ENCODE measurements around the gene ADK.

The ADK gene

DNA sequence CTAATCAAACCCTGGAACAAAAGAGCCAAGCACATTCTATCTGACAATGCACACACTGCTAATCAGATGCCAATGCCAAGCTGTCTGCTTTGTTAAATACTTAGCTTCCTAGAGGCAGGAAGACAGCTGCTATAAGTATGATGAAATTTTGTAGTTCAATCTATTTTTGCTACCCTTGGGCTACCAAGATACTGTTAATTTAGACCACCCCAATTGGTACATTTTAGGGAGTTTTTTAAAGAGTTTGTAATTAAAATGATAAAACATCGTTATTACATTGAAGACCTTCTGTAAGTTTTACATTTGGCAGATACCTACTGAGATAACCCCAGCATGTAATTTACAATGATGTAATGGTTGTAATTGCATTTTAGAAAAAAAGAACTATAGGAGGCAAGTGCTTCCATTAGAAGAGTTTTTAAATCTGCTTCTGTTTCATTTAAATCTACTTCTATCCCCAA is 268.5 kb downstream of the ADK start:
- Histone ChIP-seq H3K4me1 (ENCODE audit: insufficient read depth, low read length, poor library complexity, severe bottlenecking) (peaks cover 33% of the 10 kb centered on the region), H3K36me3 (ENCODE audit: insufficient read depth, low read length) (no peaks in the 10 kb centered on the region), H3F3A (ENCODE audit: low read depth) (no peaks in the 10 kb centered on the region), H4K20me1 (ENCODE audit: insufficient read depth, low read length, poor library complexity, severe bottlenecking) (no peaks in the 10 kb centered on the region), H3K9me3 (ENCODE audit: insufficient read depth, low read depth, low read length) (no peaks in the 10 kb centered on the region), H3K79me2 (ENCODE audit: insufficient read depth, low read length) (no peaks in the 10 kb centered on the region), H3K9ac (ENCODE audit: low read depth, low read length, poor library complexity, severe bottlenecking) (no peak overlapping the region), H2AFZ (ENCODE audit: low read length) (no peak overlapping the region), H3K4me2 (ENCODE audit: low read depth, low read length, poor library complexity, severe bottlenecking) (peak overlapping the region; percentile 12), H3K4me3 (ENCODE audit: low read length, poor library complexity, severe bottlenecking) (no peak overlapping the region), H3K9me2 (replicated peaks; ENCODE audit: low read depth, low read length) (no peaks in the 10 kb centered on the region), H3K27me3 (ENCODE audit: insufficient read depth, low read length, poor library complexity, severe bottlenecking) (no peaks in the 10 kb centered on the region)
- TF ChIP-seq CTCF (conservative IDR thresholded peaks at IDR 0.05; ENCODE audit: low read length) (no peak), EZH2phosphoT487 (IDR thresholded peaks at IDR 0.05; ENCODE audit: borderline replicate concordance) (no peak)

- H3K4me2 ChIP-seq (ENCODE audit: low read depth, low read length, poor library complexity, severe bottlenecking), result peak overlapping the region; percentile 12
These were observed 268.9 kb downstream of the ADK start for GRCh38 chr10:74419958-74420375.

DNA sequence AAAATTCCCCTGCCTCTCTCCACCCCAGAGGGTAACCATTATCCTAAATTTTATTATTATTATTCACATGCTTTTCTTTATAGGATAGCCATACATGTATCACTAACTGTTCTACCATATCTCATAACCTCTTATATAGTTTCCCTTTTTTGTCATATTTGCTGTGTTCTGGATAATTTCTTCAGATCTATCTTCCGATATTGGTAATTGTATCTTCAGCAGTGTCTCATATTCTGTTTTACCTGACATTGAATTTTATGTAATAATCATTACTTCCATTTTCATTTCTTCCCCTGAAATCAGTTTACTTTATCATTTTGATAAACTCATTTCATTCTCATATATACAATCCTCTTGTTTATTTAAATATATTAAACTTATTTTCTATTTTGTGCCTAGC is 273.5 kb downstream of the ADK start:
- no peaks in the 10 kb centered on the region for H4K20me1 ChIP-seq (ENCODE audit: insufficient read depth, low read length, poor library complexity, severe bottlenecking)
- H3K79me2 ChIP-seq (ENCODE audit: insufficient read depth, low read length), result no peaks in the 10 kb centered on the region
- H2AFZ ChIP-seq (ENCODE audit: low read length), result no peak overlapping the region
- TF ChIP-seq EZH2phosphoT487 (IDR thresholded peaks at IDR 0.05; ENCODE audit: borderline replicate concordance), result no peak
- TF ChIP-seq CTCF (conservative IDR thresholded peaks at IDR 0.05; ENCODE audit: low read length), result no peak
- no peaks in the 10 kb centered on the region for H3K27me3 ChIP-seq (ENCODE audit: insufficient read depth, low read length, poor library complexity, severe bottlenecking)
- H3K9me3 ChIP-seq (ENCODE audit: insufficient read depth, low read depth, low read length), result no peaks in the 10 kb centered on the region
- H3F3A ChIP-seq (ENCODE audit: low read depth), result no peaks in the 10 kb centered on the region
- H3K36me3 ChIP-seq (ENCODE audit: insufficient read depth, low read length), result no peaks in the 10 kb centered on the region
- no peak overlapping the region for H3K4me3 ChIP-seq (ENCODE audit: low read length, poor library complexity, severe bottlenecking)
- H3K9me2 ChIP-seq (replicated peaks; ENCODE audit: low read depth, low read length), result no peaks in the 10 kb centered on the region
- no peak overlapping the region for H3K9ac ChIP-seq (ENCODE audit: low read depth, low read length, poor library complexity, severe bottlenecking)
- peaks cover 10% of the 10 kb centered on the region for H3K4me1 ChIP-seq (ENCODE audit: insufficient read depth, low read length, poor library complexity, severe bottlenecking)
- H3K4me2 ChIP-seq (ENCODE audit: low read depth, low read length, poor library complexity, severe bottlenecking), result no peak overlapping the region

More at GRCh38 chr10:74419958-74420375, 268.9 kb downstream of the ADK start:
- Histone ChIP-seq H2AFZ (ENCODE audit: low read length) (no peak overlapping the region), H3K36me3 (ENCODE audit: insufficient read depth, low read length) (no peaks in the 10 kb centered on the region), H3K27me3 (ENCODE audit: insufficient read depth, low read length, poor library complexity, severe bottlenecking) (no peaks in the 10 kb centered on the region), H3F3A (ENCODE audit: low read depth) (no peaks in the 10 kb centered on the region), H3K9me3 (ENCODE audit: insufficient read depth, low read depth, low read length) (no peaks in the 10 kb centered on the region), H3K9ac (ENCODE audit: low read depth, low read length, poor library complexity, severe bottlenecking) (no peak overlapping the region), H3K4me3 (ENCODE audit: low read length, poor library complexity, severe bottlenecking) (peak overlapping the region; percentile 0), H3K79me2 (ENCODE audit: insufficient read depth, low read length) (no peaks in the 10 kb centered on the region), H4K20me1 (ENCODE audit: insufficient read depth, low read length, poor library complexity, severe bottlenecking) (no peaks in the 10 kb centered on the region), H3K4me1 (ENCODE audit: insufficient read depth, low read length, poor library complexity, severe bottlenecking) (peaks cover 33% of the 10 kb centered on the region), H3K9me2 (replicated peaks; ENCODE audit: low read depth, low read length) (no peaks in the 10 kb centered on the region)
- TF ChIP-seq CTCF (conservative IDR thresholded peaks at IDR 0.05; ENCODE audit: low read length) (peak; percentile 85), EZH2phosphoT487 (IDR thresholded peaks at IDR 0.05; ENCODE audit: borderline replicate concordance) (no peak)

All from Loucy (cell line).